Panc1 (cell line): ENCODE measurements around the gene BTG2. TPM values are rescaled to one million over a fixed set of nuclear protein-coding genes. Genes with fewer than 3 reads are reported as not detected.

Experiments
- ATAC-seq: fragments of 200-7000 bp; cut with Tn5 transposase; 2 replicates; pipeline ENCODE4 v1.9.1; 2020; ENCODE audit warnings: mild to moderate bottlenecking, moderate library complexity
- BruUV-seq: library from RNA; stranded (reverse); fragments of 400-500 nt; replicated peaks from 2 replicates; lab custom pipeline; 2021; lab: Mats Ljungman, UMichigan
- CTCF ChIA-PET: fragments of 300-600 bp; sonication (Branson Sonifier 250); formaldehyde crosslinking; loops from one replicate; lab custom pipeline; 2022; ENCODE audit warnings: antibody characterized with exemption; lab: Charles Lee
- POLR2A ChIA-PET: fragments of 300-600 bp; sonication (Branson Sonifier 250); formaldehyde crosslinking; loops from one replicate; lab custom pipeline; 2022; ENCODE audit warnings: antibody characterized with exemption; lab: Charles Lee
- DNase-seq: peaks from one replicate; pipeline ENCODE4 v3.0.0-alpha.2; 2010; ENCODE audit warnings: low read depth, low spot score
- H3K27ac ChIP-seq: 2 replicates; pipeline ENCODE4 v1.5.1; 2011; ENCODE audit warnings: mild to moderate bottlenecking, low read length, inconsistent platforms
- H3K27me3 ChIP-seq: fragments of 200-500 bp; sonication (Bioruptor generic); 2 replicates; pipeline ENCODE4 v1.6.0; 2014; ENCODE audit warnings: low read length, inconsistent platforms; ENCODE audit not compliant: control insufficient read depth, insufficient read depth
- H3K36me3 ChIP-seq: fragments of 200-500 bp; sonication (Bioruptor generic); 2 replicates; pipeline ENCODE4 v1.5.1; 2014; ENCODE audit warnings: inconsistent platforms, mild to moderate bottlenecking, low read length, moderate library complexity; ENCODE audit not compliant: control insufficient read depth, insufficient read depth
- H3K4me1 ChIP-seq: 2 replicates; pipeline ENCODE4 v1.5.1; 2011; ENCODE audit warnings: inconsistent platforms, mild to moderate bottlenecking, low read length, moderate library complexity; ENCODE audit not compliant: control insufficient read depth, insufficient read depth
- H3K4me3 ChIP-seq, 2 experiments: 2 replicates each; pipeline ENCODE4 v1.5.1; 2011 to 2012; ENCODE audit warnings: low read depth in 2 of 2, low read length in 2 of 2, mild to moderate bottlenecking in 2 of 2, inconsistent platforms in 1 of 2, moderate library complexity in 1 of 2
- H3K9me3 ChIP-seq: fragments of 200-500 bp; sonication (Bioruptor generic); 2 replicates; pipeline ENCODE4 v1.5.1; 2014; ENCODE audit warnings: low read depth, mild to moderate bottlenecking, inconsistent platforms, low read length, moderate library complexity; ENCODE audit not compliant: control insufficient read depth, insufficient read depth
- POLR2AphosphoS5 ChIP-seq: IDR thresholded peaks from 2 replicates; pipeline ENCODE4 v1.6.1; 2012; ENCODE audit warnings: mild to moderate bottlenecking, low read depth, low read length, moderate library complexity
- SIN3A ChIP-seq: IDR thresholded peaks from 2 replicates; pipeline ENCODE4 v1.6.1; 2012; ENCODE audit warnings: low read depth, mild to moderate bottlenecking, low read length, moderate library complexity, borderline replicate concordance; ENCODE audit not compliant: insufficient read depth
- TCF7L2 ChIP-seq: IDR thresholded peaks from 2 replicates; pipeline ENCODE4 v1.6.1; 2011; ENCODE audit warnings: mild to moderate bottlenecking, low read depth, low read length, inconsistent platforms
- in situ Hi-C: cut with HindIII; loops from 2 replicates; pipeline ENCODE4 v1.10.0; 2016; ENCODE audit warnings: low sequenced_read_pairs, low pct_unique_long_range_greater_than_20kb
- intact Hi-C: fragments of 100-400 bp; cut with micrococcal nuclease; formaldehyde crosslinking; loops from one replicate; pipeline ENCODE4 v1.10.0; 2022; ENCODE audit not compliant: unreplicated experiment
- total RNA-seq: library from RNA; stranded (reverse); gene quantifications from one replicate; pipeline ENCODE4 v1.2.1, GENCODE V29; 2021; ENCODE audit not compliant: unreplicated experiment
- TF ChIP-seq, protein P1 (sequence below), 2 experiments: IDR thresholded peaks; 2 replicates each; pipeline ENCODE4 v1.6.1; 2011 to 2012; ENCODE audit warnings: low read depth in 2 of 2, control low read depth in 1 of 2, low read length in 1 of 2, mild to moderate bottlenecking in 1 of 2, moderate library complexity in 1 of 2; ENCODE audit not compliant: insufficient read depth in 1 of 2
- TF ChIP-seq, protein P2 (sequence below): fragments of 450-650 bp; IDR thresholded peaks from 2 replicates; pipeline ENCODE4 v1.5.1; 2017; ENCODE audit warnings: mild to moderate bottlenecking

BTG2 gene
- total RNA-seq, 1 experiment from 2014 or later = 6.1 TPM

DNA sequence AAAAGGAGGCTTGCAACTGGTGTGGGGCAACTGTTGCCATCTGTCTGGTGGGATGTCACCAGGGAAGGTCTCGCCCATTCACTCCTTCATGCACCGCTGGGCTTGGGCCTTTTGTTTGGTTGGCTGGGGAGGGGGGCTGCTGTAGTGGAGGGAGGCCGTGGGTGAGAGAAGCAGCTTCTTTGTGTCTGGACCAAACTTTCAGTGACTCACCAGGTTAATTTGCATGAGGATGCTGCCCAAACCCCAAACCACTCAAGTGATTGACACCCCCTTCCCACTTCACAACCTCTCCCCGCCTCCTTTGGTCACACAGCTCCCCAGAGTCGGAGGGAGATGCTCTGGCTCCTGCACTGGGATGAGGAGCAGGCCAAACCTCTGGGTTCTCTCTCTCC is 19.7 kb downstream of the BTG2 start:
- H3K27ac ChIP-seq = no peak overlapping the region
- H3K27me3 ChIP-seq = peaks cover 12% of the 10 kb centered on the region
- CTCF ChIA-PET = interaction anchor here (0.5 kb wide), 1 partner anchor 1803 kb away, joined by 12 read pairs; no protein-coding TSS in a partner anchor
- TF ChIP-seq SIN3A (no peak), POLR2AphosphoS5 (no peak), TCF7L2 (no peak)
- TF ChIP-seq, protein P1, sequence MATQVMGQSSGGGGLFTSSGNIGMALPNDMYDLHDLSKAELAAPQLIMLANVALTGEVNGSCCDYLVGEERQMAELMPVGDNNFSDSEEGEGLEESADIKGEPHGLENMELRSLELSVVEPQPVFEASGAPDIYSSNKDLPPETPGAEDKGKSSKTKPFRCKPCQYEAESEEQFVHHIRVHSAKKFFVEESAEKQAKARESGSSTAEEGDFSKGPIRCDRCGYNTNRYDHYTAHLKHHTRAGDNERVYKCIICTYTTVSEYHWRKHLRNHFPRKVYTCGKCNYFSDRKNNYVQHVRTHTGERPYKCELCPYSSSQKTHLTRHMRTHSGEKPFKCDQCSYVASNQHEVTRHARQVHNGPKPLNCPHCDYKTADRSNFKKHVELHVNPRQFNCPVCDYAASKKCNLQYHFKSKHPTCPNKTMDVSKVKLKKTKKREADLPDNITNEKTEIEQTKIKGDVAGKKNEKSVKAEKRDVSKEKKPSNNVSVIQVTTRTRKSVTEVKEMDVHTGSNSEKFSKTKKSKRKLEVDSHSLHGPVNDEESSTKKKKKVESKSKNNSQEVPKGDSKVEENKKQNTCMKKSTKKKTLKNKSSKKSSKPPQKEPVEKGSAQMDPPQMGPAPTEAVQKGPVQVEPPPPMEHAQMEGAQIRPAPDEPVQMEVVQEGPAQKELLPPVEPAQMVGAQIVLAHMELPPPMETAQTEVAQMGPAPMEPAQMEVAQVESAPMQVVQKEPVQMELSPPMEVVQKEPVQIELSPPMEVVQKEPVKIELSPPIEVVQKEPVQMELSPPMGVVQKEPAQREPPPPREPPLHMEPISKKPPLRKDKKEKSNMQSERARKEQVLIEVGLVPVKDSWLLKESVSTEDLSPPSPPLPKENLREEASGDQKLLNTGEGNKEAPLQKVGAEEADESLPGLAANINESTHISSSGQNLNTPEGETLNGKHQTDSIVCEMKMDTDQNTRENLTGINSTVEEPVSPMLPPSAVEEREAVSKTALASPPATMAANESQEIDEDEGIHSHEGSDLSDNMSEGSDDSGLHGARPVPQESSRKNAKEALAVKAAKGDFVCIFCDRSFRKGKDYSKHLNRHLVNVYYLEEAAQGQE (IDR thresholded peaks at IDR 0.05; ENCODE audit: insufficient read depth in 1 of 2, low read depth in 2 of 2, low read length in 1 of 2) = no peak
- TF ChIP-seq, protein P2, sequence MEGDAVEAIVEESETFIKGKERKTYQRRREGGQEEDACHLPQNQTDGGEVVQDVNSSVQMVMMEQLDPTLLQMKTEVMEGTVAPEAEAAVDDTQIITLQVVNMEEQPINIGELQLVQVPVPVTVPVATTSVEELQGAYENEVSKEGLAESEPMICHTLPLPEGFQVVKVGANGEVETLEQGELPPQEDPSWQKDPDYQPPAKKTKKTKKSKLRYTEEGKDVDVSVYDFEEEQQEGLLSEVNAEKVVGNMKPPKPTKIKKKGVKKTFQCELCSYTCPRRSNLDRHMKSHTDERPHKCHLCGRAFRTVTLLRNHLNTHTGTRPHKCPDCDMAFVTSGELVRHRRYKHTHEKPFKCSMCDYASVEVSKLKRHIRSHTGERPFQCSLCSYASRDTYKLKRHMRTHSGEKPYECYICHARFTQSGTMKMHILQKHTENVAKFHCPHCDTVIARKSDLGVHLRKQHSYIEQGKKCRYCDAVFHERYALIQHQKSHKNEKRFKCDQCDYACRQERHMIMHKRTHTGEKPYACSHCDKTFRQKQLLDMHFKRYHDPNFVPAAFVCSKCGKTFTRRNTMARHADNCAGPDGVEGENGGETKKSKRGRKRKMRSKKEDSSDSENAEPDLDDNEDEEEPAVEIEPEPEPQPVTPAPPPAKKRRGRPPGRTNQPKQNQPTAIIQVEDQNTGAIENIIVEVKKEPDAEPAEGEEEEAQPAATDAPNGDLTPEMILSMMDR = no peak
- ATAC-seq (no peak), DNase-seq (no peak)
- no peak overlapping the region for H3K4me3 ChIP-seq
- H3K4me1 ChIP-seq = peaks cover 8% of the 10 kb centered on the region
- in situ Hi-C loops = no loop called here
- no peaks in the 10 kb centered on the region for H3K36me3 ChIP-seq
- intact Hi-C loops = no loop called here
- no peaks in the 10 kb centered on the region for H3K9me3 ChIP-seq
- no TSS peak for BruUV-seq
- POLR2A ChIA-PET = no interaction called here

DNA sequence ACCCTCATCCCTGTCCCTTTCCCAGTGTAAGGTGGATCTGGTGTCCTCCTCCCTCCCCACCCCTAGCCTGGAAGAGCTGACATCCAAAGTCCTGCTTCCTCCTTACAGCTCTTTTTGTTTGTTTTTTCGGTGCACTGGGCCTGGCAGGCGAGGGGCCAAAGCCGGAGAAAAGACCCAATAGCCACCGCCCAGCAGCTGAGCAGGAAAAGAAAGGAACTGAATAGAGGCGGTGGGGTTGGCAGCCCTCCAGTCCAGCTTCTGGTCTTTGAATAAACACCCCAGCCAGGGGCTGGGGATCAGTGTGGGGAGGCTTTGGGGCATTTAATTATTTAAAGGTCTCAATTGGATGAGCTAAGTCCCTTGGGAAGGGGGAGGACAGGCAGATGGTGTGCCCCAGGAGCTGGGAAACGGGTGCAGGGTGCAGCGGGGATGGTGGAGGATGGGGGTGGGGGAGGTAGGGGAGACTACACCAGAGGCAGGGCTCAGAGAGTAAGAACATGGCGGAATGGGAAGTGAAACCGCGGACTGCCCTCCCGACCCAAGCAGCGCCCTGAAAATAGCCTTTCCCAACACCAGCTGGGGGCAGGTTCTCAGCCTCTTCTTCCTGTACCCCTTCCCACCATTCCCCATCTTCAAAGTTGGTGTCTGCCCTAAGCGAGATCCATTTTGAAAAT is 20.2 kb downstream of the BTG2 start:
- intact Hi-C loops = no loop called here
- Histone ChIP-seq H3K27me3 (peaks cover 12% of the 10 kb centered on the region), H3K4me3 (no peak overlapping the region), H3K9me3 (no peaks in the 10 kb centered on the region), H3K27ac (no peak overlapping the region), H3K36me3 (no peaks in the 10 kb centered on the region), H3K4me1 (peaks cover 8% of the 10 kb centered on the region)
- POLR2A ChIA-PET = no interaction called here
- DNase-seq = no peak
- in situ Hi-C loops = no loop called here
- TF ChIP-seq TCF7L2 = no peak
- TF ChIP-seq SIN3A = no peak
- TF ChIP-seq, protein P1 (IDR thresholded peaks at IDR 0.05; ENCODE audit: insufficient read depth in 1 of 2, low read depth in 2 of 2, low read length in 1 of 2) = no peak
- TF ChIP-seq POLR2AphosphoS5 = no peak
- TF ChIP-seq, protein P2 = no peak
- CTCF ChIA-PET = no interaction called here
- no TSS peak for BruUV-seq
- ATAC-seq = no peak
